Tibial artery (tissue), 4 donors: ENCODE results near the gene PSMD12.

Experiments used
- DNase-seq, 2 donors: peaks; one replicate each; pipeline ENCODE4 v3.0.0-alpha.2; 2019
- H3K27ac ChIP-seq, 2 donors: fragments of 200-600 bp; sonication (generic) in 1 of 2; 1 replicate in 1 of 2; 2 replicates in 1 of 2; pipeline ENCODE4 v1.5.1; 2018 to 2019; ENCODE audit warnings: mild to moderate bottlenecking in 1 of 2
- H3K27me3 ChIP-seq, 2 donors: fragments of 200-600 bp; sonication (generic) in 1 of 2; one replicate each; pipeline versions ENCODE4 v1.5.1 to v1.6.0; 2016 to 2019
- H3K36me3 ChIP-seq, 3 donors: fragments of 200-600 bp; sonication (generic) in 2 of 3; one replicate each; pipeline ENCODE4 v1.5.1; 2016 to 2019; ENCODE audit warnings: mild to moderate bottlenecking in 2 of 3
- H3K4me1 ChIP-seq, 4 donors: fragments of 200-600 bp; sonication (generic) in 2 of 4; 1 replicate in 3 of 4; 2 replicates in 1 of 4; pipeline ENCODE4 v1.5.1; 2016 to 2019
- H3K4me3 ChIP-seq, 2 donors: fragments of 200-600 bp; sonication (generic) in 1 of 2; 1 replicate in 1 of 2; 2 replicates in 1 of 2; pipeline ENCODE4 v1.5.1; 2018 to 2019; ENCODE audit warnings: mild to moderate bottlenecking in 2 of 2
- H3K9me3 ChIP-seq, 3 donors: fragments of 200-600 bp; sonication (generic) in 1 of 3; one replicate each; pipeline ENCODE4 v1.5.1; 2016 to 2019
- CTCF ChIP-seq, 2 experiments: fragments of 200-600 bp in 1 of 2; fragments of 450-650 bp in 1 of 2; IDR thresholded peaks; one replicate each; pipeline ENCODE4 v1.5.1; 2017 to 2019; ENCODE audit warnings: antibody characterized with exemption in 2 of 2, mild to moderate bottlenecking in 1 of 2, moderate library complexity in 1 of 2
- intact Hi-C: fragments of 100-400 bp; cut with DNase I; formaldehyde crosslinking; loops from one replicate; pipeline ENCODE4 v1.15.0; 2023; ENCODE audit warnings: low total_unique reads

Gene PSMD12

GRCh38 chr17:67385122-67385988 is 19.0 kb upstream of the PSMD12 start:
- Histone ChIP-seq H3K9me3 (no peaks in the 10 kb centered on the region), H3K4me3 (no peak overlapping the region), H3K4me1 (peaks cover 0 to 4% (median 1%) of the 10 kb centered on the region in 4 donors), H3K36me3 (no peaks in the 10 kb centered on the region), H3K27me3 (no peaks in the 10 kb centered on the region), H3K27ac (no peak overlapping the region)
- no peak for TF ChIP-seq CTCF (IDR thresholded peaks at IDR 0.05)
- no peak for DNase-seq
- intact Hi-C loops, result no loop called here

GRCh38 chr17:67381929-67382257 is 15.5 kb upstream of the PSMD12 start:
- Histone ChIP-seq H3K36me3 (no peaks in the 10 kb centered on the region), H3K27ac (no peak overlapping the region), H3K4me1 (peaks cover 0 to 15% (median 4%) of the 10 kb centered on the region in 4 donors), H3K9me3 (no peaks in the 10 kb centered on the region), H3K27me3 (no peaks in the 10 kb centered on the region), H3K4me3 (no peak overlapping the region)
- TF ChIP-seq CTCF (IDR thresholded peaks at IDR 0.05), result no peak
- intact Hi-C loops, result no loop called here
- DNase-seq, result no peak

GRCh38 chr17:67379251-67379630 is 12.9 kb upstream of the PSMD12 start:
- Histone ChIP-seq H3K27me3 (no peaks in the 10 kb centered on the region), H3K4me3 (peak overlapping the region; percentile 76 to 79), H3K4me1 (peaks cover 0 to 29% (median 12%) of the 10 kb centered on the region in 4 donors), H3K36me3 (no peaks in the 10 kb centered on the region), H3K9me3 (no peaks in the 10 kb centered on the region), H3K27ac (peak overlapping the region; percentile 90 to 93)
- no peak for DNase-seq
- TF ChIP-seq CTCF (IDR thresholded peaks at IDR 0.05), result no peak
- intact Hi-C loops, result loop anchor here (5.0 kb wide), 1 partner anchor 308 kb away; no protein-coding TSS in a partner anchor

- TF ChIP-seq CTCF (IDR thresholded peaks at IDR 0.05), result peak; percentile 47 to 79
- H3K27me3 ChIP-seq, result no peaks in the 10 kb centered on the region
- no peaks in the 10 kb centered on the region for H3K36me3 ChIP-seq
- H3K4me3 ChIP-seq, result peak overlapping the region; percentile 76 to 79
- intact Hi-C loops, result loop anchor here (5.0 kb wide), 1 partner anchor 309 kb away; no protein-coding TSS in a partner anchor
- DNase-seq, result peak; percentile 76 to 87
- H3K4me1 ChIP-seq, result peaks cover 0 to 29% (median 12%) of the 10 kb centered on the region in 4 donors
- H3K27ac ChIP-seq, result peak overlapping the region; percentile 90 to 93
- no peaks in the 10 kb centered on the region for H3K9me3 ChIP-seq
Observed at GRCh38 chr17:67378454-67379250, 12.3 kb upstream of the PSMD12 start.

GRCh38 chr17:67377488-67378453 is 11.4 kb upstream of the PSMD12 start:
- Histone ChIP-seq H3K9me3 (no peaks in the 10 kb centered on the region), H3K36me3 (no peaks in the 10 kb centered on the region), H3K27ac (peak overlapping the region; percentile 90 to 93), H3K4me3 (peak overlapping the region; percentile 76 to 79), H3K4me1 (peaks cover 0 to 29% (median 12%) of the 10 kb centered on the region in 4 donors), H3K27me3 (no peaks in the 10 kb centered on the region)
- intact Hi-C loops, result loop anchor here (2.0 to 5.0 kb wide), 2 partner anchors 95 to 310 kb away; no protein-coding TSS in a partner anchor
- DNase-seq, result peak; percentile 47 to 78
- TF ChIP-seq CTCF (IDR thresholded peaks at IDR 0.05), result no peak
